ENCODE results near the gene PRAMEF8.
"Not testable (repeated sequence)": the region's sequence is repeated elsewhere in the genome, so short reads cannot be mapped to it uniquely, and the experiment has no call there.

PRAMEF8 gene

GRCh38 chr1:13232056-13232455 lies 52.9 kb downstream of the PRAMEF8 start:
- in situ Hi-C loops (cut with MboI; ENCODE audit: low sequenced_read_pairs, unreplicated experiment) = loop anchor here (25.0 kb wide), 1 partner anchor 445 kb away; the partner anchor contains the start of gene PRAMEF1
- DNase-seq (ENCODE audit: low spot score) = not testable (repeated sequence)
